Thyroid gland (tissue), 4 donors: ENCODE measurements around the gene LARGE1.

Source experiments
- CTCF ChIP-seq, 6 experiments: fragments of 200-600 bp in 3 of 6; fragments of 450-650 bp in 3 of 6; sonication (generic) in 3 of 6; IDR thresholded peaks; one replicate each; pipeline ENCODE4 v1.5.1; 2016 to 2019; ENCODE audit warnings: antibody characterized with exemption in 6 of 6, mild to moderate bottlenecking in 2 of 6, inconsistent platforms in 1 of 6, moderate library complexity in 1 of 6
- POLR2A ChIP-seq, 2 donors: fragments of 450-650 bp; IDR thresholded peaks; one replicate each; pipeline ENCODE4 v1.6.1; 2017; ENCODE audit warnings: antibody characterized with exemption in 2 of 2, mild to moderate bottlenecking in 2 of 2, moderate library complexity in 1 of 2

GRCh38 chr22:33332538-33332937, 587.7 kb downstream of the LARGE1 start:
- TF ChIP-seq POLR2A (IDR thresholded peaks at IDR 0.05) (no peak), CTCF (IDR thresholded peaks at IDR 0.05) (no peak)
